Kidney (tissue), 14 donors: ENCODE results near the gene DBN1. TPM values are rescaled to one million over a fixed set of nuclear protein-coding genes. Genes with fewer than 3 reads are reported as not detected.

Experiments
- DNase-seq, 5 donors: peaks; one replicate each; pipeline ENCODE4 v3.0.0-alpha.2; 2013 to 2020
- FAIRE-seq: peaks from 2 replicates; lab custom pipeline; 2012; peaks lifted over from hg19 to GRCh38; lab: Jason Lieb, UNC
- H3K27ac ChIP-seq, 2 donors: one replicate each; pipeline ENCODE4 v1.7.0; 2013; ENCODE audit warnings: low read depth in 2 of 2, low read length in 2 of 2, inconsistent platforms in 1 of 2
- H3K27me3 ChIP-seq: one replicate; pipeline ENCODE4 v1.7.1; 2013; ENCODE audit warnings: low read length, inconsistent platforms; ENCODE audit not compliant: control insufficient read depth, insufficient read depth
- H3K36me3 ChIP-seq, 3 donors: one replicate each; pipeline versions ENCODE4 v1.7.0 to v1.7.1; 2013; ENCODE audit warnings: low read length in 3 of 3, control low read depth in 1 of 3, inconsistent platforms in 1 of 3; ENCODE audit not compliant: insufficient read depth in 3 of 3, control insufficient read depth in 2 of 3
- H3K4me1 ChIP-seq, 3 donors: one replicate each; pipeline versions ENCODE4 v1.7.0 to v1.7.1; 2013; ENCODE audit warnings: low read length in 3 of 3, inconsistent platforms in 1 of 3, low read depth in 1 of 3; ENCODE audit not compliant: control insufficient read depth in 2 of 3, insufficient read depth in 2 of 3
- H3K4me3 ChIP-seq, 3 donors: one replicate each; pipeline versions ENCODE4 v1.7.0 to v1.8.1; 2013; ENCODE audit warnings: low read length in 3 of 3, control low read depth in 1 of 3, inconsistent platforms in 1 of 3
- H3K9ac ChIP-seq, 3 donors: one replicate each; pipeline versions ENCODE4 v1.7.0 to v1.7.1; 2013; ENCODE audit warnings: low read length in 3 of 3, control low read depth in 1 of 3, inconsistent platforms in 1 of 3
- H3K9me3 ChIP-seq, 3 donors: one replicate each; pipeline versions ENCODE4 v1.7.0 to v1.7.1; 2013; ENCODE audit warnings: low read length in 3 of 3, control low read depth in 1 of 3, inconsistent platforms in 1 of 3; ENCODE audit not compliant: control insufficient read depth in 2 of 3, insufficient read depth in 1 of 3
- CTCF ChIP-seq: IDR thresholded peaks from 3 replicates; pipeline ENCODE4 v1.5.1; 2012; ENCODE audit warnings: mild to moderate bottlenecking, moderate library complexity, borderline replicate concordance; ENCODE audit not compliant: insufficient read depth; ENCODE audit errors: extremely low read depth
- intact Hi-C: fragments of 100-400 bp; cut with DNase I; formaldehyde crosslinking; loops from one replicate; pipeline ENCODE4 v1.11.1; 2022
- polyA plus RNA-seq: library from polyadenylated mRNA; stranded (reverse); fragments of 350-450 nt; fragmentation: Illumina TruSeq; extraction: RNeasy Lipid Tissue Mini Kit (QIAGEN cat#74804); gene quantifications from one replicate; pipeline ENCODE4 v1.2.3, GENCODE V29; 2014; ENCODE audit warnings: low read depth, low replicate concordance; ENCODE audit not compliant: insufficient read depth
- total RNA-seq: library from RNA; stranded (reverse); fragmentation: NEBNext Ultra II Directional; extraction: Animal tissue kit (Norgen Biotek cat#: 25700); gene quantifications from one replicate; pipeline ENCODE4 v1.2.1, GENCODE V29; 2021
- donor health status: control.
- donor health status: control.
- donor health status: control.
- donor health status: control.
- donor health status: control.
- donor health status: DM: yes; HTN: yes; CAD: no.
- donor health status: Normal renal cell carcinoma (clear cell type).

The DBN1 gene
- total and polyA plus RNA-seq, 2 donors from 2014 or later: 56.5 to 64.2 TPM

- H3K9ac ChIP-seq: no peak overlapping the region
- peak overlapping the region in 1 of 2 donors; percentile 72 for H3K27ac ChIP-seq
- H3K27me3 ChIP-seq: no peaks in the 10 kb centered on the region
- TF ChIP-seq CTCF: no peak
- no peaks in the 10 kb centered on the region for H3K9me3 ChIP-seq
- no peak overlapping the region for H3K4me3 ChIP-seq
- peak in 1 of 5 donors; percentile 51 for DNase-seq
- peaks cover 0 to 14% (median 0%) of the 10 kb centered on the region in 3 donors for H3K4me1 ChIP-seq
- no peaks in the 10 kb centered on the region for H3K36me3 ChIP-seq
- no peak for FAIRE-seq
- intact Hi-C loops: no loop called here
These were observed 20.4 kb upstream of the DBN1 start for GRCh38 chr5:177493795-177494345.

- Histone ChIP-seq H3K4me3 (no peak overlapping the region), H3K4me1 (peaks cover 0 to 9% (median 0%) of the 10 kb centered on the region in 3 donors), H3K36me3 (no peaks in the 10 kb centered on the region), H3K27me3 (no peaks in the 10 kb centered on the region), H3K9me3 (no peaks in the 10 kb centered on the region), H3K9ac (no peak overlapping the region), H3K27ac (no peak overlapping the region)
- intact Hi-C loops: no loop called here
- FAIRE-seq: no peak
- DNase-seq: peak in 1 of 5 donors; percentile 66
- no peak for TF ChIP-seq CTCF
These were observed 19.4 kb upstream of the DBN1 start for GRCh38 chr5:177492841-177493240.

- Histone ChIP-seq H3K9ac (no peak overlapping the region), H3K4me1 (peaks cover 0 to 9% (median 0%) of the 10 kb centered on the region in 3 donors), H3K4me3 (no peak overlapping the region), H3K9me3 (no peaks in the 10 kb centered on the region), H3K27ac (no peak overlapping the region), H3K36me3 (no peaks in the 10 kb centered on the region), H3K27me3 (no peaks in the 10 kb centered on the region)
- TF ChIP-seq CTCF: no peak
- FAIRE-seq (no peak), DNase-seq (peak in 1 of 5 donors; percentile 79)
- intact Hi-C loops: no loop called here
These were observed 18.7 kb upstream of the DBN1 start for GRCh38 chr5:177491983-177492746.
